Lung (tissue), 12 donors: Measurements from ENCODE around the gene CCT5. TPM values are rescaled to one million over a fixed set of nuclear protein-coding genes. Genes with fewer than 3 reads are reported as not detected.

ENCODE experiments used
- ATAC-seq: fragments of 200-7000 bp; cut with Tn5 transposase; one replicate; pipeline ENCODE4 v1.9.1; 2020; ENCODE audit warnings: moderate number of reproducible peaks; ENCODE audit not compliant: insufficient read depth, low FRiP score
- DNase-seq, 3 donors: peaks; one replicate each; pipeline ENCODE4 v3.0.0-alpha.2; 2013 to 2017
- H3K27ac ChIP-seq, 2 donors: one replicate each; pipeline ENCODE4 v1.5.1; 2013; ENCODE audit warnings: mild to moderate bottlenecking in 2 of 2, moderate library complexity in 2 of 2, control low read depth in 1 of 2, inconsistent platforms in 1 of 2, low read depth in 1 of 2, low read length in 1 of 2
- H3K27me3 ChIP-seq, 3 donors: one replicate each; pipeline ENCODE4 v1.5.1; 2013; ENCODE audit warnings: low read length in 2 of 3; ENCODE audit not compliant: control insufficient read depth in 3 of 3, insufficient read depth in 3 of 3
- H3K36me3 ChIP-seq, 4 donors: one replicate each; pipeline ENCODE4 v1.5.1; 2013; ENCODE audit warnings: low read length in 4 of 4, mild to moderate bottlenecking in 1 of 4, moderate library complexity in 1 of 4; ENCODE audit not compliant: control insufficient read depth in 4 of 4, insufficient read depth in 4 of 4
- H3K4me1 ChIP-seq, 5 donors: one replicate each; pipeline ENCODE4 v1.5.1; 2013; ENCODE audit warnings: low read length in 5 of 5, mild to moderate bottlenecking in 2 of 5, moderate library complexity in 1 of 5; ENCODE audit not compliant: control insufficient read depth in 5 of 5, insufficient read depth in 5 of 5
- H3K4me3 ChIP-seq: one replicate; pipeline ENCODE4 v1.5.1; 2013; ENCODE audit warnings: mild to moderate bottlenecking, control low read depth, moderate library complexity
- H3K9ac ChIP-seq, 2 donors: one replicate each; pipeline ENCODE4 v1.5.1; 2013; ENCODE audit warnings: low read length in 2 of 2, control low read depth in 1 of 2; ENCODE audit not compliant: insufficient read depth in 1 of 2
- H3K9me3 ChIP-seq, 4 donors: one replicate each; pipeline ENCODE4 v1.5.1; 2013; ENCODE audit warnings: low read length in 3 of 4, mild to moderate bottlenecking in 1 of 4, moderate library complexity in 1 of 4; ENCODE audit not compliant: control insufficient read depth in 4 of 4, insufficient read depth in 3 of 4
- WGBS, 2 donors: extraction: QIAGEN DNeasy Blood & Tissue Kit; methylation state at CpG; one replicate each; pipeline ENCODE4 v1.1.7; 2013; 5-methylcytosine and 5-hydroxymethylcytosine counted together
- polyA plus RNA-seq, 2 donors: library from polyadenylated mRNA; stranded (reverse); fragments of 200-250 nt; gene quantifications; one replicate each; pipeline ENCODE4 v1.2.1, GENCODE V29; 2013
- total RNA-seq, 2 donors: library from RNA; depleted of rRNA in 1 of 2; stranded (reverse); fragments of >200 nt in 1 of 2; gene quantifications; one replicate each; pipeline ENCODE4 v1.2.1, GENCODE V29; 2014 to 2021
- TF ChIP-seq, protein P1 (sequence below): IDR thresholded peaks from 2 replicates; pipeline ENCODE4 v1.5.1; 2012; ENCODE audit warnings: mild to moderate bottlenecking; ENCODE audit errors: control extremely low read depth, extremely low read depth
- donor health status: control.
- donor health status: control.
- donor health status: Bipolar disorder and iron deficiency.
- donor health status: healthy.
- donor health status: DM: yes; HTN: yes; CAD: no.

CCT5 gene
- total and polyA plus RNA-seq, 4 donors: 127 to 257 (median 155) TPM

- Histone ChIP-seq H3K27me3 (no peaks in the 10 kb centered on the region), H3K4me1 (peaks cover 7 to 23% (median 11%) of the 10 kb centered on the region in 5 donors), H3K9ac (no peak overlapping the region), H3K4me3 (no peak overlapping the region), H3K36me3 (peaks cover 19 to 31% (median 27%) of the 10 kb centered on the region in 4 donors), H3K9me3 (no peaks in the 10 kb centered on the region), H3K27ac (no peak overlapping the region)
- ATAC-seq (no peak), DNase-seq (no peak)
- 91 to 93% methylated on average over 3 of the region's 3 CpGs for WGBS, 2 donors
- TF ChIP-seq, protein P1, sequence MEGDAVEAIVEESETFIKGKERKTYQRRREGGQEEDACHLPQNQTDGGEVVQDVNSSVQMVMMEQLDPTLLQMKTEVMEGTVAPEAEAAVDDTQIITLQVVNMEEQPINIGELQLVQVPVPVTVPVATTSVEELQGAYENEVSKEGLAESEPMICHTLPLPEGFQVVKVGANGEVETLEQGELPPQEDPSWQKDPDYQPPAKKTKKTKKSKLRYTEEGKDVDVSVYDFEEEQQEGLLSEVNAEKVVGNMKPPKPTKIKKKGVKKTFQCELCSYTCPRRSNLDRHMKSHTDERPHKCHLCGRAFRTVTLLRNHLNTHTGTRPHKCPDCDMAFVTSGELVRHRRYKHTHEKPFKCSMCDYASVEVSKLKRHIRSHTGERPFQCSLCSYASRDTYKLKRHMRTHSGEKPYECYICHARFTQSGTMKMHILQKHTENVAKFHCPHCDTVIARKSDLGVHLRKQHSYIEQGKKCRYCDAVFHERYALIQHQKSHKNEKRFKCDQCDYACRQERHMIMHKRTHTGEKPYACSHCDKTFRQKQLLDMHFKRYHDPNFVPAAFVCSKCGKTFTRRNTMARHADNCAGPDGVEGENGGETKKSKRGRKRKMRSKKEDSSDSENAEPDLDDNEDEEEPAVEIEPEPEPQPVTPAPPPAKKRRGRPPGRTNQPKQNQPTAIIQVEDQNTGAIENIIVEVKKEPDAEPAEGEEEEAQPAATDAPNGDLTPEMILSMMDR: no peak
Observed at GRCh38 chr5:10253390-10253789, 3.3 kb downstream of the CCT5 start.

- H3K4me1 ChIP-seq: peaks cover 7 to 15% (median 11%) of the 10 kb centered on the region in 5 donors
- no peak overlapping the region for H3K9ac ChIP-seq
- no peaks in the 10 kb centered on the region for H3K27me3 ChIP-seq
- H3K9me3 ChIP-seq: no peaks in the 10 kb centered on the region
- no peak for DNase-seq
- no peak overlapping the region for H3K4me3 ChIP-seq
- WGBS, 2 donors: 36 to 39% methylated on average over 2 of the region's 2 CpGs
- peaks cover 31 to 43% (median 31%) of the 10 kb centered on the region in 4 donors for H3K36me3 ChIP-seq
- no peak for ATAC-seq
- H3K27ac ChIP-seq: no peak overlapping the region
- TF ChIP-seq, protein P1: no peak
Observed at GRCh38 chr5:10254686-10255085, 4.6 kb downstream of the CCT5 start.

DNA sequence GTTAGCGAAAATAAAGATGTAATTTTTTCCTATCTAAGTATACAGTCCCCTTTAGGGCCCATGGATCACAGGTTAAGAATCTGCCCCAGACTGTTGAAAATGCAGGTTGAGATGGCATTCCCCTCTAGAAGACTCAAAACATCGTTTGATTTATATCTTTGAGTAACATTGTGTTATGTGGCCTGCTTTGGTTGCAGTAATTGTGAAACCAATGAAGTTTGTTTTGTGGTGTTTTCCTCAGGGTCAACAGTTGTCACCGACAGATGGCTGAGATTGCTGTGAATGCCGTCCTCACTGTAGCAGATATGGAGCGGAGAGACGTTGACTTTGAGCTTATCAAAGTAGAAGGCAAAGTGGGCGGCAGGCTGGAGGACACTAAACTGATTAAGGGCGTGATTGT lies 7.8 kb downstream of the CCT5 start:
- no peak for DNase-seq
- H3K27me3 ChIP-seq: no peaks in the 10 kb centered on the region
- no peaks in the 10 kb centered on the region for H3K9me3 ChIP-seq
- ATAC-seq: no peak
- TF ChIP-seq, protein P1: no peak
- no peak overlapping the region for H3K9ac ChIP-seq
- H3K36me3 ChIP-seq: peaks cover 52 to 73% (median 55%) of the 10 kb centered on the region in 4 donors
- H3K27ac ChIP-seq: no peak overlapping the region
- H3K4me1 ChIP-seq: peaks cover 0 to 2% (median 0%) of the 10 kb centered on the region in 5 donors
- 80 to 87% methylated on average over 8 of the region's 8 CpGs for WGBS, 2 donors
- H3K4me3 ChIP-seq: no peak overlapping the region

DNA sequence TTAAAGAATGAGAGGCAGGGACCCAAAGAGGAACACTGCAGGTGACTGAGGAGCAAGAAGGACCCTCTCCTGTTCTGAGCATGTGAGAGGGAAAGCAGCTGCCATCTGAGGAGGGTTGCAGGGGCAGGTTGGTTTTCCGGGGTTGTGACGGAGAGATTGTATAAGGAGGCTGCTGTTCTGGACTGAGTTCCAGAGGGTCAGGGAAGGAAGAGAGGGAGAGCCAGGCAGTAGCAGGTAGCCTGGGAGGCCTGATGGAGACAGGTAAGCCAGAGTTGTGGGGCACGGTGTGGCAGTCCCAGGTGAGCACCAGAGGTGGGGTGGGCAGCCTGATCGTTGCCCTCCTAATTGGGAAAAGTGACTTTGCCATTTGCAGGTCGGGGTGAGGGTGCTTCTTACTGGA lies 9.8 kb downstream of the CCT5 start:
- Histone ChIP-seq H3K9me3 (no peaks in the 10 kb centered on the region), H3K36me3 (peaks cover 54 to 85% (median 60%) of the 10 kb centered on the region in 4 donors), H3K27me3 (no peaks in the 10 kb centered on the region), H3K27ac (no peak overlapping the region), H3K4me3 (no peak overlapping the region), H3K9ac (no peak overlapping the region), H3K4me1 (no peaks in the 10 kb centered on the region)
- 95 to 99% methylated on average over 5 of the region's 5 CpGs for WGBS, 2 donors
- ATAC-seq (no peak), DNase-seq (no peak)
- TF ChIP-seq, protein P1: no peak
